ENCODE results near the gene DRC1.

GRCh38 chr2:26485099-26485498 lies 83.4 kb downstream of the DRC1 start:
- no peak for TF ChIP-seq POLR2AphosphoS5 (IDR thresholded peaks at IDR 0.05; ENCODE audit: insufficient read depth in 1 of 2, low read depth in 1 of 2)
- TF ChIP-seq, protein P1, sequence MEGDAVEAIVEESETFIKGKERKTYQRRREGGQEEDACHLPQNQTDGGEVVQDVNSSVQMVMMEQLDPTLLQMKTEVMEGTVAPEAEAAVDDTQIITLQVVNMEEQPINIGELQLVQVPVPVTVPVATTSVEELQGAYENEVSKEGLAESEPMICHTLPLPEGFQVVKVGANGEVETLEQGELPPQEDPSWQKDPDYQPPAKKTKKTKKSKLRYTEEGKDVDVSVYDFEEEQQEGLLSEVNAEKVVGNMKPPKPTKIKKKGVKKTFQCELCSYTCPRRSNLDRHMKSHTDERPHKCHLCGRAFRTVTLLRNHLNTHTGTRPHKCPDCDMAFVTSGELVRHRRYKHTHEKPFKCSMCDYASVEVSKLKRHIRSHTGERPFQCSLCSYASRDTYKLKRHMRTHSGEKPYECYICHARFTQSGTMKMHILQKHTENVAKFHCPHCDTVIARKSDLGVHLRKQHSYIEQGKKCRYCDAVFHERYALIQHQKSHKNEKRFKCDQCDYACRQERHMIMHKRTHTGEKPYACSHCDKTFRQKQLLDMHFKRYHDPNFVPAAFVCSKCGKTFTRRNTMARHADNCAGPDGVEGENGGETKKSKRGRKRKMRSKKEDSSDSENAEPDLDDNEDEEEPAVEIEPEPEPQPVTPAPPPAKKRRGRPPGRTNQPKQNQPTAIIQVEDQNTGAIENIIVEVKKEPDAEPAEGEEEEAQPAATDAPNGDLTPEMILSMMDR (IDR thresholded peaks at IDR 0.05), result no peak

All from vagina (tissue), 2 donors.